Measurements from ENCODE around the gene PPP1R9A. TPM values are rescaled to one million over a fixed set of nuclear protein-coding genes. Genes with fewer than 3 reads are reported as not detected.

PPP1R9A gene
- total RNA-seq, 1 donor from 2014 or later = 21.9 TPM

DNA sequence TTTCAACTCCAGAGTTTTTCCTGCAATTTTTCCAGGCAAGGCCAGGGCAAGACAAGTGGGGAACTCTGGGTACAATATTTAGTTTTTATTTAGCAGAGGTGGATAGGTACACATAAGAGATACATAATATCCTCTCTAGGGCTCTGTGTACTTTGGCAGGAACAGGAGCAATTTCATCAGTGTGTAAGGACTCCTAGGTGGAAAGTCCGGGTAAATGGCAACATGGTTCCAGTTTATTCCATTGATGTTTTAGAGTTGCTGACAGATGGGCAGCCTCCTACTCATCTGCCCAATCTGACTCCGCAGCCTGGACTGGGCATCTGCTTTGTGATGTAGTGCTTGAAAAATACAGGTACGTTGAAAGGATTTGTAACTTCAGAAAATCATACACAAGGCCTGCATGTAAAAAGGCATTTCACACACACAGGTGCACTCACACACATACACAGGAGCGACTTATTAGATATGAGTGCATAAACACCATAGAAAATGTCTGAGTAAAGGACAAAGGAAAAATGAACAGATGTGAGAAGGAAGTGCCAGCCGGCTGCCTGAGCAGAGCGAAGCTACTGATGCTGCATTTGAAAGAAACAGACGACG lies 411.2 kb downstream of the PPP1R9A start:
- intact Hi-C loops (cut with DNase I) = no loop called here
- DNase-seq (ENCODE audit: missing footprints) (no peak), ATAC-seq (no peak)

DNA sequence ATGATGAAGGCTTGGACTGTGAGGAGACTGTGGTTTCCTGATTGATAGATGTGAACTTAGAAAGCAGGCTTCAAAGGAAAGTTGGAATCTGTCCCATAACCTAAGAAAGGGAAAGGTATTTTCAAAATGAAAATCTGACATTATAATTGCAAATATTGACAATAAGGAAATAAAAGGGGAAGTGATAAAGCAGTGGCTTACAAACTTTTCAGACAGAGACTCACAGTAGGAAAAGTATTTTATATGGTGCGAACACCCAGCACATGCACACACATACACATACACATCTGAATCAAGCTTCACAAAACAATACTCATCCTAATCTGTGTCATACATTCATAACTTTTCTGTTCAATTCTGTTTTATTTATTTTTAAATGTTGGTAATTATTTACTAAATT lies 412.2 kb downstream of the PPP1R9A start:
- no peak for DNase-seq (ENCODE audit: missing footprints)
- intact Hi-C loops (cut with DNase I) = no loop called here
- no peak for ATAC-seq

- intact Hi-C loops (cut with DNase I) = no loop called here
- DNase-seq (ENCODE audit: missing footprints) (no peak), ATAC-seq (no peak)
These were observed 413.3 kb downstream of the PPP1R9A start for GRCh38 chr7:95320651-95321050.

GRCh38 chr7:95321720-95322119 lies 414.3 kb downstream of the PPP1R9A start:
- intact Hi-C loops (cut with DNase I) = no loop called here
- DNase-seq (ENCODE audit: missing footprints) (no peak), ATAC-seq (no peak)

DNA sequence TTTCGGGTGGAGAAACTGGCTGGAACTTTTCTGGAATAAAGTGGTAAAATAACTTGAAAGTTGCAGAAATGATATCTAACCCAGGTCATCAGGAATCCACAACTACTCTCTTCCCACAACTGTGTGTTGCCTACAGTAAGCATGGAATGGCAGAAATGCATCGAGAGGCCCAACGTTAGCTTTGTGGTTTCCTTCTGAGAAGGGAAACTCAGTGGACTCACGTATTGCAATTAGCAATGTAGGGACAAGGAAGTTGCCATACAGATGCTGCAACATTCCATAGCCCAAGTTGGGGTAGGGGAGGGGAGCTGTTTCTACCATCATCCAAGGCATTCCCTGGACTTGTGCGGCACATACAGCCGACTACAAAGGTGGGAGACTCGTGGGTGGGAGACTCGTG lies 415.0 kb downstream of the PPP1R9A start:
- intact Hi-C loops (cut with DNase I) = no loop called here
- no peak for ATAC-seq
- no peak for DNase-seq (ENCODE audit: missing footprints)

GRCh38 chr7:95322854-95323253 lies 415.5 kb downstream of the PPP1R9A start:
- no peak for DNase-seq (ENCODE audit: missing footprints)
- intact Hi-C loops (cut with DNase I) = no loop called here
- no peak for ATAC-seq

DNA sequence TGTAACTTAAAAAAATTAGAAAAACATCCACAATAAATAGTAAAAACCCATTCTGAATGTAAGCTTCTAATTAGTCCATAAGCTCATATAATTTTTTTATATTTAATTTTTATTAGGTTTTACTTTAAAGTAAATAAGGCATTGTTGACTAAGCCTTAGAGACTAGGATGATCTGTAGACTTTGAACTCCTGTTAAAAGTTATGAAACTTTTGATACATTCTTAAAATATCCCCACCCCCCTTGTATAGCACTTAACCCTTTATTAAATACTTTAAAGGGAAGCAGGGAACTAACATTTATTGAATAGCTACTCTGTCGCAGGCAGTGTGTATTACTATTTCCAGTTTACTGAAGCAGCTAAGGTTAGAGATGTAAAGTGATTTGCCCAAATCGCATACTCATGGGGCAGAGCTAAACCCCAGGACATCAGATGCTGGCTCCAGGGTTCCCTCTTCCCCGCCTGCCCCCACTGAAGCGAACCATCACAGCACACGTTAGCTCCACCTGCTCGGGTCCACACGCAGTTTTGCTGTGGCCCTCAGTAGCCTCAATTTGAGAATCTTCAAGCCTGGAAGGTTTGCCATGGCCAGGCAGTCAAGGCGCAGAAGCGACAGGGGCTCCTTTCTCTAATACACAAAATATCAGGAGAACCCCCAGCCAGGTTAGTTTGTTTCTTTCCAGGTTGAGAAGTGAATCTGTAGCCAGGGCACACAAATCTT lies 416.2 kb downstream of the PPP1R9A start:
- ATAC-seq = no peak
- intact Hi-C loops (cut with DNase I) = no loop called here
- no peak for DNase-seq (ENCODE audit: missing footprints)

DNA sequence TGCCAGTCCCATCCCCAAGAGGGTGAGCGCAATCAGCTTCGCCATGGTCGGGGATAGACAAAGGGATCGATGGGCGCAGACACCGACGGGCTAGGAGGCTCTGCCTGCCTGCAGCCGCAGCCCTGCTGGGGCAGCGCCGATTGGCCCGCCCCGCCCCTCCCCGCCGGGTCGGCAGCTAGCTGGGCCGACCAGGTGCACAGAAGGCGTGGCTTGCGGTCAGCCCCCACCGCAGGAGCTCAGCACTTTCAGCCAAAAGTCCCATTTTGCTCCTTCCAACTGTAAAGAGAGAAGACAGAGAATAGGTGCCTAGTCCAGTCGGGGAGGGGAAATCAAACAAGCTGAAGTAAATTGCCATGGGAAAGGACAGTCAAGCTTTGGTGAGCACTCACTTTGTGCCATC lies 417.0 kb downstream of the PPP1R9A start, which contains the start of gene PON1:
Gene PON1, minus strand, starts transcription at position 102 of the 400 bp plus-strand sequence. Its CDS starts 57 bp downstream, at position 45.
- ATAC-seq (no peak), DNase-seq (ENCODE audit: missing footprints) (no peak)
- intact Hi-C loops (cut with DNase I) = no loop called here

GRCh38 chr7:95327356-95327755 lies 420.0 kb downstream of the PPP1R9A start:
- no peak for DNase-seq (ENCODE audit: missing footprints)
- ATAC-seq = no peak
- intact Hi-C loops (cut with DNase I) = no loop called here

DNA sequence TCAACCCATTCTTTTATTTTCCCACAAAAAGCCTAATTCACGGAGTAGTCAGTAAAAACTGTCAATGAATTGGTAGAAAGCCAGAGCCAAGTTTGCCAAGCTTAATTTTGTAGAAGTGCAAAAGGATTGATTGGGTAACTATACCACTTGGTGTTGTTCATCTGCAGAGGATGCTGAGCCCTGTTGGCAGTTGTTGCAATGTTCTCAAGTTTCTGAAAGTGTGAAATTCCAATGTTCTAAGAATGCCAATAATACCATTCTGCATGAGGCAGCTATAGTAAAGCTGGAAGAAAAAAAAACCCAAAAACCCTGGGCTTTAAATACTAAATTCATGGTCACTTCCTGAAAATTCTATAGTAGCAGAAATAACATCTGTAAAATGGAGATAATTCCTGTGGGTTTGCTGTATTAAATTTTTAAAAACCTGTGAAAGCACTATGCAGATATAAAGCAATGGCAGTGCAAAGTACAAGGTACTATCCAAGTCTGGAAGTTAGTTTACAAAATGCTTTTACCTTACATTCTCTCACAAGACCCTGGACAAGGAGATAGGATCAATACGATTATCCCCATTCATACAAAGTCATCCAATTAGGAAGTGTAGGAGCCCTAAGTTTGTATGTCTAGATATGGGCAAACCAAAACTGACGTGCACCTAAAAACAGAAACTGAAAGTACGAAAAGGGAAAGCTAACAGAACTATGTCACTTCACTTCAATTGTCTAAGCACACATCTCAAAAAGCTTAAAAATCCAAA lies 423.0 kb downstream of the PPP1R9A start:
- intact Hi-C loops (cut with DNase I) = no loop called here
- DNase-seq (ENCODE audit: missing footprints) = no peak
- ATAC-seq = no peak

DNA sequence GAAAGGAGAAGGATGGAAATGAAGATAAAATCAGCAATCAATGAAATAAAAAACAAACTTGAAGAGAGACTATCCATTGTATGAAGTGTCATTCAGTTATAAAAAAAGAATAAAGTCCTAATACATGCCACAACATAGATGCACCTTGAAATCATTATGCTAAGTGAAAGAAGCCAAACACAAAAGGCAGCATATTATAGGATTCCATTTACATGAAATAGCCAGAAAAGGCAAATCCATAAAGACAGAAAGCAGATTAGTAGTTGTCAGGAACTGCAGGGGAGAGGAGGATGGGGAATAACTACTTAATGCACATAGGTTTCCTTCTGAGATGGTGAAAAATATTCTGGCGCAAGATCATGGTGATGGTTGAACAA lies 423.6 kb downstream of the PPP1R9A start:
- DNase-seq (ENCODE audit: missing footprints) = no peak
- intact Hi-C loops (cut with DNase I) = no loop called here
- ATAC-seq = no peak

GRCh38 chr7:95334447-95334846 lies 427.1 kb downstream of the PPP1R9A start:
- no peak for ATAC-seq
- intact Hi-C loops (cut with DNase I) = no loop called here

DNA sequence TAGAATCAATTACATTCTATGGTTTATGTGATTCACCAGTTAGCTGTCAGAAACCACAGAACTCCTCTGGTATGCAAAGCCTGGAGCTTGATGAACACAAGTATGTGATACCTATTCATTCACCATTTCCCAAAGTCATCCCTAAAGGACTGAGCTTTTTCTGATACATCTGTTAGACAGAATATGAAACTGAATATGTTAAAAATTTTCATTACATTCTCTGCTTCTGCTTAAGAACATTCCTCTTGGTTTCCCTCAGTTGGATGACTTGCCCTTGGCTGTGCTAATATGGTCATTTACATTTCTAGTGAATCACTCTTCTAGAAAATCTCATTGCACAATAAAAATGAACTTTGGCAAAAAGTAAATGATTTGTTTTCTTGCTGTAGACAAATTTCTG lies 427.7 kb downstream of the PPP1R9A start:
- intact Hi-C loops (cut with DNase I) = no loop called here
- ATAC-seq (no peak), DNase-seq (ENCODE audit: missing footprints) (no peak)

More at GRCh38 chr7:95334447-95334846, 427.1 kb downstream of the PPP1R9A start:
- DNase-seq (ENCODE audit: missing footprints) = no peak

DNA sequence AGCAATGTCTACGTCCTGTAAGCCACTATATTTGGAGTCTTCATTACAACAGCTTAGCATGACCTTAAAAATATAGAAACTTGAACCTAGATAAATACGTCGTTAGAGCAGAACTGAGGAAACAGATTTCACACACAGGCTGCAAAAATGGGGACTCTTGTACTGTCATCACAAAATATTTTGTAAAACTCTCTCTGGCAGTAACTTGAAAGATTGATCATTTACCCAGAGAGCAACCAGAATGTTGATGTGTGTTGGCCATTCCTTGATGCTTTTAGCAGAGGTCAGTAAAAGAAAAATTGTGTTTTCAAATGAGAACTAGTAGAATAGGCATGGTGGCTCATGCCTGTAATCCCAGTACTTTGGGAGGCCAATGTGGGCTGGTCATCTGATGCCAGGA lies 431.4 kb downstream of the PPP1R9A start:
- intact Hi-C loops (cut with DNase I) = no loop called here
- DNase-seq (ENCODE audit: missing footprints) = no peak

DNA sequence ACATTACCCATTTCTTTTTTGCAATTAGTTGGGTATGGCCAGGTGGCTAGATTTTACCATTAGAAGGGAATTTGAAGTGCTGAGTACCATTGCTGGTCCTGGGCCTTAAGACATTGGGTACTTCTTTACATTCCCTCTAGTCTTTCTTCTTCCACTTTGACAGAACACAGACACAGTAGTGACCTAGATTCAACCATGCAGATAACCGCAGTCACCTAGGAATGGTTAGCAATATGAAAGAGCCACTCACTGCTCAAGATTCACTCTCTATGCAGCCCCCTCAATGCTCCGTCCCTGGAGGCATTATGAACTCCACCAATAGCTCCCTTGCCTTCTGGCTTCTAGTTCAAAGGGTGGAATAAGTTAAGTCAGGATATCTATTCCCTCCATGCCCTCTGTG lies 433.1 kb downstream of the PPP1R9A start:
- intact Hi-C loops (cut with DNase I) = no loop called here
- DNase-seq (ENCODE audit: missing footprints) = no peak
- no peak for ATAC-seq

More for the DNA sequence above, 431.4 kb downstream of the PPP1R9A start:
- no peak for ATAC-seq

- DNase-seq (ENCODE audit: missing footprints) = no peak
- ATAC-seq = no peak
- intact Hi-C loops (cut with DNase I) = no loop called here
These were observed 434.6 kb downstream of the PPP1R9A start for GRCh38 chr7:95342029-95342428.

GRCh38 chr7:95342642-95343307 lies 435.4 kb downstream of the PPP1R9A start:
- DNase-seq (ENCODE audit: missing footprints) (no peak), ATAC-seq (no peak)
- intact Hi-C loops (cut with DNase I) = no loop called here

Measured in Right ventricle myocardium inferior (tissue), 1 donor.